ENCODE data around the gene CLIP3.
"Not testable (repeated sequence)": the region's sequence is repeated elsewhere in the genome, so short reads cannot be mapped to it uniquely, and the experiment has no call there.

CLIP3 gene, protein sequence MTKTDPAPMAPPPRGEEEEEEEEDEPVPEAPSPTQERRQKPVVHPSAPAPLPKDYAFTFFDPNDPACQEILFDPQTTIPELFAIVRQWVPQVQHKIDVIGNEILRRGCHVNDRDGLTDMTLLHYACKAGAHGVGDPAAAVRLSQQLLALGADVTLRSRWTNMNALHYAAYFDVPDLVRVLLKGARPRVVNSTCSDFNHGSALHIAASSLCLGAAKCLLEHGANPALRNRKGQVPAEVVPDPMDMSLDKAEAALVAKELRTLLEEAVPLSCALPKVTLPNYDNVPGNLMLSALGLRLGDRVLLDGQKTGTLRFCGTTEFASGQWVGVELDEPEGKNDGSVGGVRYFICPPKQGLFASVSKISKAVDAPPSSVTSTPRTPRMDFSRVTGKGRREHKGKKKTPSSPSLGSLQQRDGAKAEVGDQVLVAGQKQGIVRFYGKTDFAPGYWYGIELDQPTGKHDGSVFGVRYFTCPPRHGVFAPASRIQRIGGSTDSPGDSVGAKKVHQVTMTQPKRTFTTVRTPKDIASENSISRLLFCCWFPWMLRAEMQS

DNA sequence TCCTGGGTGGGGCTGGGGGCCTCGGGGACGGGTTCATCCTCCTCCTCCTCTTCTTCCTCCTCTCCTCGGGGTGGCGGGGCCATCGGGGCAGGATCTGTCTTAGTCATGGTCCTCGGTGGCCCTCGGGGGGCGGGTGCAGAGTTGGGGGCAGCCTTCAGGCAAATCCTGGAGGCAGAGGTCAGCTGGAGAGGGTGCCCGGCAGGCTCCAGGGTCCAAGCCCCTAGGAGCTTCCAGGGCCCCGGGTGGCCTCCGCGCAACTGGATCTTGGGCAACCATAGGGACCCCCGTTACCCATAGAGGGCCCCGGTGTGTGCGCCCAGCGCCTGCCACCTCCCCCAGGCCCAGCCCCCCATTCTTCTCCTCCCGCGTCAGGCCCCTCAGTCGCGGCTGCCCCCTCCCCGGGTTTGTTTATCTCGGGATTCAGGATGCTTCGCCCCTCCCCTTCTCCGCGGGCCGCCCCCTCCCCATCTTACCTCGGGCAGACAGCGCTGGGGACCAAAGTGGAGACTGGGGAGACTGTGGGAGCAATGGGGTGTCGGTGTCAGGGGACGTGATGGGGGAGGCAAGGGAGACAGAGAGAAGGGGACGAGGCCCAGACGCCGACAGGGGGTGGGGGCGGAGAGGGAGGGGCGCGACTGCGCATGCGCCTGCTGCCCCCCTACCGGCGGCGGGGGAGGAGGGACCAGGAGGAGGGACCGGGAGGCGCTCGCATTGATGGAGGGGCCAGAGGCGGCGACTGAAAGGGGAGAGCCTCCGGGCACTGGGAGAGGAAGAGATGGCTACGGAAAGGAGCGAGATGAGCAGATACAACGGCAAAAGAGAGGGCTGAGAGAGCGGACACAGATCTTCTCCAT is at the start of gene CLIP3:
Gene CLIP3 (minus strand): TSS at position 623 of the 854 bp plus-strand sequence. CDS start 516 bp downstream, at position 107.
- DNase-seq: peak; percentile 75

GRCh38 chr19:36081894-36082293 is 49.2 kb upstream of the CLIP3 start:
- no peak for DNase-seq

- no peak for DNase-seq
These were observed 48.7 kb upstream of the CLIP3 start for GRCh38 chr19:36081385-36081784.

- no peak for DNase-seq
These were observed 46.8 kb upstream of the CLIP3 start for GRCh38 chr19:36079389-36079945.

DNA sequence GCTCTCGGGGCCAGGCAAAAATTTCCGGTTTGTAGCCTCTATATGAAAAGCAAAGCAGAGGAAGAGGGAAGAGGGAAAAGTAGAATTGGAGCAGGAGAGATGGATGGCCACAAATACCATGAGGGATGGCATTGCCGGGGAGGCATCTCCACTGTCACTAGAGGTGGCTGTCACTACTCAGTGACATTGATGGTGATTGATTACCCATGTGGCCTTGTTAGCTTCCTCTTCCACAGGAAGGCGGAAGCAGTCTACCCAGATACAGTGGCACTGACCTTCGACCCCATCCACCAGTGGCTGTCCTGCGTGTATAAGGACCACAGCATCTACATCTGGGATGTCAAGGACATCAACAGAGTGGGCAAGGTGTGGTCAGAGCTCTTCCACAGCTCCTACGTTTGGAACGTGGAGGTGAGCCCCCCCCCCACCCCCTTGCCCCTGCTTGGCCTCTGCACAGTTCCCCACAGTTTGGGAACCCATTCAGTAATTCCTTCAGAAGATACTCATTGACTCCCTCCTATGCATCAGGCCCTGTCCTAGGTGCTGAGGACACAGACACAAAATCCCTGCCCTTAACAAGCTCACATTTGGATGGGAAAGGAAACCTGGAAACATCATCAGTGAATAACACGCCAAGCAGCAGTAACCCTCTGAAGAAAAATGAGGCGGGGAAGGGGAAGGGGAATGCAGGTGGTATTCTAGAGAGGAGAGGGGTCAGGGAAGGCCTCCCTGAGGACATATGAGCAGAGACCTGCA is 40.6 kb upstream of the CLIP3 start:
- DNase-seq: no peak

- no peak for DNase-seq
These were observed 39.4 kb upstream of the CLIP3 start for GRCh38 chr19:36072081-36072480.

DNA sequence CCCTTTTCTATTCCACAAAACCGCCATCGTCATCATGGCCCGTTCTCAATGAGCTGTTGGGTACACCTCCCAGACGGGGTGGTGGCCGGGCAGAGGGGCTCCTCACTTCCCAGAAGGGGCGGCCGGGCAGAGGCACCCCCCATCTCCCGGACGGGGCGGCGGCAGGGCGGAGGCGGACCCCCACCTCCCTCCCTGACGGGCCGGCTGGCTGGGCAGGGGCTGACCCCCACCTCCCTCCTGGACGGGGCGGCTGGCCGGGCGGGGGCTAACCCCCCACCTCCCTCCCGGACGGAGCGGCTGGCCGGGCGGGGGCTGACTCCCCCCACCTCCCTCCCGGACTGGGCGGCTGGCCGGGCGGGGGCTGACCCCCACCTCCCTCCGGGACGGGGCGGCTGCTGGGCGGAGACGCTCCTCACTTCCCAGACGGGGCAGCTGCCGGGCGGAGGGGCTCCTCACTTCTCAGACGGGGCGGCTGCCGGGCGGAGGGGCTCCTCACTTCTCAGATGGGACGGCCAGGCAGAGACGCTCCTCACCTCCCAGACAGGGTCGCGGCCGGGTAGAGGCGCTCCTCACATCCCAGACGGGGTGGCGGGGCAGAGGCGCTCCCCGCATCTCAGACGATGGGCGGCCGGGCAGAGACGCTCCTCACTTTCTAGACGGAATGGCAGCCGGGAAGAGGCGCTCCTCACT is 36.3 kb upstream of the CLIP3 start:
- DNase-seq: not testable (repeated sequence)

- no peak for DNase-seq
These were observed 35.0 kb upstream of the CLIP3 start for GRCh38 chr19:36067681-36068080.

- no peak for DNase-seq
These were observed 32.2 kb upstream of the CLIP3 start for GRCh38 chr19:36064826-36065225.

GRCh38 chr19:36061367-36061766 is 28.7 kb upstream of the CLIP3 start:
- no peak for DNase-seq

- peak; percentile 43 for DNase-seq
These were observed 27.8 kb upstream of the CLIP3 start for GRCh38 chr19:36060430-36060829.

GRCh38 chr19:36059180-36059910 is 26.7 kb upstream of the CLIP3 start:
- no peak for DNase-seq

- no peak for DNase-seq
These were observed 26.0 kb upstream of the CLIP3 start for GRCh38 chr19:36058481-36059179.

DNA sequence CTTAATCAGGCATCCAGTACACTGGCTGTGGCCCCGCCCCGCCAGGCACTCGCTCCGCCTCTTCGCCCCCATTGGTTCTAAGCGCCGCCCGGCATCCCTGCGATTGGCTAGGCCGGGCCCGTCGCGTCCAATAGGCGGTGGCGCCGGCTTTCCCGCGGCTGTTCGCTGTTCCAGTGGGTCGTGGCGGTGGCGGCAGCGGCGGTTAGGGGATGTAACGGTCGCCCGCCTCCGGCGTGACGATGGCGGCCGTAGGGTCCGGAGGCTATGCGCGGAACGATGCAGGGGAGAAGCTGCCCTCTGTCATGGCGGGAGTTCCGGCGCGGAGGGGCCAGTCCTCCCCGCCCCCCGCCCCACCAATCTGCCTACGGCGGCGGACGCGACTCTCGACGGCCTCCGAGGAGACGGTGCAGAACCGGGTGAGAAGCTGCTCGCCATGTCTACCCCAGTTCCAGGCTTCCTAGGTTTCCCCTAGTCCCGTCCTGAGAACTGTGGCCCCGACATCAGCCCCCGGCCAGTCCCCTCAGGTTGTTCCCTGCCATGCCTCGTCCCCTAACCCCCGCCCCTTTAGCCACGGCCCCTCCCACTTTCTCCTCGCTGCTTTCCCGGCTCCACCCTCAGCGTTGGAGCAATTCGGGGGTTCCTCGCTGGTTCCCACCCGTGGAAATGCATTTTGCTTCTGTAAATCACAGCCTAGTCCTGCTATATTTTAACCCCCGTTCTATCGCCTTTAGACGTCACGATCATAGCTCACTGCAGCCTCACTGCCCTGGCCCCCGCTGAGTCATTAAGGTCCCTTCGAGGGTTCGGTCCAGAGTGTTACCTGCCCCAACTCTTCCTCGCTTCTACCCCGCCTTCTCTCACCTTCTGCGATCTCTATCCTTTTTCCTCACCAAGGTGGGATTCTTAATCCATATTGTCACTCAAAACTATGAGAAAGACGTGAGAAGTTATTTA is 22.3 kb upstream of the CLIP3 start, which contains the start of gene WDR62:
Gene WDR62 (plus strand): TSS at position 165 of the 954 bp plus-strand sequence. CDS start 75 bp downstream, at position 240.
- DNase-seq: peak; percentile 94

- DNase-seq: peak; percentile 99
These were observed 21.6 kb upstream of the CLIP3 start, which contains the start of gene THAP8 for GRCh38 chr19:36054119-36054732. TSS of gene THAP8 (minus strand) at chr19:36054285. CDS start at chr19:36054217, 68 bp downstream.

DNA sequence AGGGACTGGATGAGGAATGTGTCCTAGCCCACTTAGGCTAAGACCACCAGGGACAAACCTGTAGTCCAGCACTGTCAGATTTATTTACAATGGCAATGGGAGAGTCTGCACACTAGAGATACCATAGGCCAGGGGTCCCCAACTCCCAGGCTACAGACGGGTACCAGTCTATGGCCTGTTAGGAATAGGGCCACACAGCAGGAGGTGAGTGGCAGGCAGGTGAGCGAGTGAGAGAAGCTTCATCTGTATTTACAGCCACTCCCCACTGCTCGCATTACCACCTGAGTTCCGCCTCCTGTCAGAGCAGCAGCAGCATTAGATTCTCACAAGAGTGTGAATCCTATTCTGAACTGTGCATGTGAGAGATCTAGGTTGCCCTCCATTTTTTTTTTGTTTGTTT is 19.0 kb upstream of the CLIP3 start:
- DNase-seq: no peak

- no peak for DNase-seq
These were observed 18.6 kb upstream of the CLIP3 start for GRCh38 chr19:36051236-36051635.

GRCh38 chr19:36049080-36049698 is 16.5 kb upstream of the CLIP3 start:
- no peak for DNase-seq

Data from EL (cell line).